Stimulated activated effector memory CD8-positive, alpha-beta T cell treated with anti-CD3 and anti-CD28 coated beads, Interleukin-12 subunit alpha, Interleukin-12 subunit beta, amount 100 ng/mL, for 72 hours (primary cell): ENCODE results near the gene VSX1.

Source experiments
- ATAC-seq: fragments of 150-1000 bp; cut with Tn5 transposase; 2 replicates; pipeline ENCODE4 v1.10.0; 2021
- DNase-seq, 2 donors: peaks; one replicate each; pipeline ENCODE4 v3.0.0; 2021 to 2022; ENCODE audit warnings: low spot score in 2 of 2
- H3K27ac Mint-ChIP-seq: one replicate; pipeline ENCODE4 v1.8.0; 2022; ENCODE audit warnings: mild to moderate bottlenecking, mixed read lengths
- H3K36me3 Mint-ChIP-seq: one replicate; pipeline ENCODE4 v1.8.0; 2022; ENCODE audit warnings: mild to moderate bottlenecking, mixed read lengths
- H3K4me1 Mint-ChIP-seq: one replicate; pipeline ENCODE4 v1.8.0; 2022; ENCODE audit warnings: mixed read lengths
- H3K4me3 Mint-ChIP-seq: one replicate; pipeline ENCODE4 v1.8.0; 2022; ENCODE audit warnings: mild to moderate bottlenecking, mixed read lengths
- H3K9me3 Mint-ChIP-seq: one replicate; pipeline ENCODE4 v1.8.0; 2022; ENCODE audit warnings: mixed read lengths

Gene VSX1

GRCh38 chr20:25097498-25097897 is 15.6 kb upstream of the VSX1 start:
- ATAC-seq (no peak), DNase-seq (no peak)
- H3K9me3 Mint-ChIP-seq = no peaks in the 10 kb centered on the region
- H3K36me3 Mint-ChIP-seq = no peaks in the 10 kb centered on the region
- H3K4me3 Mint-ChIP-seq = no peak overlapping the region
- H3K27ac Mint-ChIP-seq = no peak overlapping the region
- H3K4me1 Mint-ChIP-seq = peaks cover 11% of the 10 kb centered on the region

GRCh38 chr20:25090492-25091429 is 8.8 kb upstream of the VSX1 start:
- Mint-ChIP-seq H3K9me3 (no peaks in the 10 kb centered on the region), H3K27ac (peak overlapping the region; percentile 11), H3K4me3 (peak overlapping the region; percentile 43), H3K36me3 (no peaks in the 10 kb centered on the region), H3K4me1 (peaks cover 27% of the 10 kb centered on the region)
- ATAC-seq = peak; percentile 97
- peak; percentile 39 to 74 for DNase-seq

- no peak overlapping the region for H3K4me3 Mint-ChIP-seq
- no peak for ATAC-seq
- H3K27ac Mint-ChIP-seq = no peak overlapping the region
- H3K36me3 Mint-ChIP-seq = no peaks in the 10 kb centered on the region
- DNase-seq = no peak
- peaks cover 29% of the 10 kb centered on the region for H3K4me1 Mint-ChIP-seq
- no peaks in the 10 kb centered on the region for H3K9me3 Mint-ChIP-seq
These were observed 7.7 kb upstream of the VSX1 start for GRCh38 chr20:25089662-25090061.

- Mint-ChIP-seq H3K4me1 (peaks cover 35% of the 10 kb centered on the region), H3K4me3 (no peak overlapping the region), H3K27ac (no peak overlapping the region)
These were observed 7.2 kb upstream of the VSX1 start for GRCh38 chr20:25089096-25089495.

GRCh38 chr20:25088267-25088666 is 6.3 kb upstream of the VSX1 start:
- peaks cover 42% of the 10 kb centered on the region for H3K4me1 Mint-ChIP-seq
- ATAC-seq = no peak

More at GRCh38 chr20:25089096-25089495, 7.2 kb upstream of the VSX1 start:
- H3K36me3 Mint-ChIP-seq = no peaks in the 10 kb centered on the region
- ATAC-seq (no peak), DNase-seq (no peak)
- H3K9me3 Mint-ChIP-seq = no peaks in the 10 kb centered on the region

GRCh38 chr20:25087186-25087929 is 5.4 kb upstream of the VSX1 start:
- ATAC-seq = no peak
- Mint-ChIP-seq H3K27ac (no peak overlapping the region), H3K4me3 (no peak overlapping the region), H3K4me1 (peaks cover 48% of the 10 kb centered on the region), H3K36me3 (no peaks in the 10 kb centered on the region), H3K9me3 (no peaks in the 10 kb centered on the region)
- DNase-seq = no peak

More at GRCh38 chr20:25088267-25088666, 6.3 kb upstream of the VSX1 start:
- no peaks in the 10 kb centered on the region for H3K36me3 Mint-ChIP-seq
- no peak overlapping the region for H3K27ac Mint-ChIP-seq
- no peaks in the 10 kb centered on the region for H3K9me3 Mint-ChIP-seq
- DNase-seq = no peak
- H3K4me3 Mint-ChIP-seq = no peak overlapping the region

- peaks cover 39% of the 10 kb centered on the region for H3K4me1 Mint-ChIP-seq
- H3K4me3 Mint-ChIP-seq = no peak overlapping the region
- no peaks in the 10 kb centered on the region for H3K9me3 Mint-ChIP-seq
- no peaks in the 10 kb centered on the region for H3K36me3 Mint-ChIP-seq
- ATAC-seq = no peak
- no peak overlapping the region for H3K27ac Mint-ChIP-seq
- peak in 1 of 2 donors; percentile 30 for DNase-seq
These were observed 4.0 kb upstream of the VSX1 start for GRCh38 chr20:25085756-25086495.

- Mint-ChIP-seq H3K9me3 (no peaks in the 10 kb centered on the region), H3K27ac (no peak overlapping the region), H3K4me3 (peak overlapping the region; percentile 59), H3K4me1 (peaks cover 29% of the 10 kb centered on the region), H3K36me3 (no peaks in the 10 kb centered on the region)
- ATAC-seq (peak; percentile 31), DNase-seq (peak in 1 of 2 donors; percentile 50)
These were observed 2.8 kb upstream of the VSX1 start for GRCh38 chr20:25084626-25085187.

GRCh38 chr20:25083773-25084625 is 2.1 kb upstream of the VSX1 start:
- Mint-ChIP-seq H3K9me3 (no peaks in the 10 kb centered on the region), H3K4me3 (peak overlapping the region; percentile 59), H3K4me1 (peaks cover 28% of the 10 kb centered on the region), H3K27ac (no peak overlapping the region), H3K36me3 (no peaks in the 10 kb centered on the region)
- DNase-seq = peak; percentile 36 to 52
- ATAC-seq = peak; percentile 75

- Mint-ChIP-seq H3K36me3 (no peaks in the 10 kb centered on the region), H3K9me3 (no peaks in the 10 kb centered on the region), H3K4me3 (peak overlapping the region; percentile 59), H3K27ac (no peak overlapping the region), H3K4me1 (peaks cover 28% of the 10 kb centered on the region)
- peak; percentile 17 for ATAC-seq
- peak in 1 of 2 donors; percentile 51 for DNase-seq
These were observed 1.3 kb upstream of the VSX1 start for GRCh38 chr20:25083141-25083772.

- no peak for ATAC-seq
- Mint-ChIP-seq H3K36me3 (no peaks in the 10 kb centered on the region), H3K27ac (no peak overlapping the region), H3K4me1 (peaks cover 32% of the 10 kb centered on the region), H3K4me3 (peak overlapping the region; percentile 59), H3K9me3 (no peaks in the 10 kb centered on the region)
- DNase-seq = peak in 1 of 2 donors; percentile 49
These were observed 545 bp upstream of the VSX1 start for GRCh38 chr20:25082498-25082873.

- ATAC-seq = no peak
- Mint-ChIP-seq H3K9me3 (no peaks in the 10 kb centered on the region), H3K36me3 (no peaks in the 10 kb centered on the region), H3K4me1 (peaks cover 33% of the 10 kb centered on the region), H3K27ac (no peak overlapping the region), H3K4me3 (no peak overlapping the region)
- DNase-seq = peak in 1 of 2 donors; percentile 59
These were observed 744 bp downstream of the VSX1 start for GRCh38 chr20:25081065-25081729.

- no peaks in the 10 kb centered on the region for H3K9me3 Mint-ChIP-seq
- peak in 1 of 2 donors; percentile 38 for DNase-seq
- H3K36me3 Mint-ChIP-seq = no peaks in the 10 kb centered on the region
- ATAC-seq = no peak
- peaks cover 26% of the 10 kb centered on the region for H3K4me1 Mint-ChIP-seq
- H3K27ac Mint-ChIP-seq = no peak overlapping the region
- no peak overlapping the region for H3K4me3 Mint-ChIP-seq
These were observed 2.8 kb downstream of the VSX1 start for GRCh38 chr20:25079171-25079570.
